NCI-H524 treated with DMSO at 0.1 percent for 48 hours (cell line): ENCODE results near the gene RRBP1.

ENCODE experiments used
- DNase-seq: peaks from one replicate; lab custom pipeline; 2025; lab: John Stamatoyannopoulos, UW

The RRBP1 gene

GRCh38 chr20:17621229-17621968 is 60.6 kb downstream of the RRBP1 start:
- DNase-seq = no peak

DNA sequence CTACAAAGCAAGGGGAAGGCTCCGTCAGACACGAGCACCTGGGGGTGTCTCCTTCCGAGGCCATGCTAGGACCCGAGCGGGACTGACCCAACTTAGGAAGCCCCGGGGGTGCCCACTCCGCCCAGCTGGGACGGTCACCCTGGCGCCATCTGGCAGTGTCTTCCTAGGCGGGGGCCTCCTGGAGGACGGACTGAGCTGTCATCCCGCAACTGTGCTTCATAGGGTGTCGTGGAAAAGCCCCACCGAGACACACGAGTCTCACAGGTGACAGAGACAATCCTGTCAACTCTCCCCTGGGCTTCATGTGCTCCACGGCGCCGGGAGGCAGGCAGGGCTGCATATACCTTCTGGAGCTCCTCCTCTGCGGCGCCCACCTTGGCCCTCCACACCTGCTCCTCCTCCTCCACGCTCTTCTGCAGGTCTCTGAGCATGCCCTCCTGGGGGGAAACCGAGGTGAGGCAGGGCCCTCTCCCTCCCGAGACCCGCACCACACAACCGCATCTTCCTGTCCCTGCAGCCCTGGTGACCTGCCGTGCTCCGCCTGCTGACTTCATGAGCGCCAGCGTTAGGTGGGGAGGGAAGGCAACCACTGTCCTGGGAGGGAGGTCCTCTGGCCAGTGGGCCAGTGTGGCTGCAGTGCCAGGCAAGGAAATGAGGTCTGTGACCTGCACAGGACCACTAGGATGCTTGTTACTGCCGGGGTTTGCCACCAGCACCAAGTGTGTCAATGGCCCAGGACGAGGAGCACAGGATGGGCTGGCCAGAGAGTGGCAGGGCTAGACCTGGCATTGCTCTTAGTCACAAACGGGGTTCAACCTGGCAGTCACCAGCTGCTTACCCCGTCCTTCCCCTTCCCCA is 61.4 kb downstream of the RRBP1 start:
- DNase-seq = no peak

GRCh38 chr20:17619351-17620093 is 62.5 kb downstream of the RRBP1 start:
- DNase-seq = no peak

GRCh38 chr20:17618673-17619013 is 63.4 kb downstream of the RRBP1 start:
- DNase-seq = no peak

DNA sequence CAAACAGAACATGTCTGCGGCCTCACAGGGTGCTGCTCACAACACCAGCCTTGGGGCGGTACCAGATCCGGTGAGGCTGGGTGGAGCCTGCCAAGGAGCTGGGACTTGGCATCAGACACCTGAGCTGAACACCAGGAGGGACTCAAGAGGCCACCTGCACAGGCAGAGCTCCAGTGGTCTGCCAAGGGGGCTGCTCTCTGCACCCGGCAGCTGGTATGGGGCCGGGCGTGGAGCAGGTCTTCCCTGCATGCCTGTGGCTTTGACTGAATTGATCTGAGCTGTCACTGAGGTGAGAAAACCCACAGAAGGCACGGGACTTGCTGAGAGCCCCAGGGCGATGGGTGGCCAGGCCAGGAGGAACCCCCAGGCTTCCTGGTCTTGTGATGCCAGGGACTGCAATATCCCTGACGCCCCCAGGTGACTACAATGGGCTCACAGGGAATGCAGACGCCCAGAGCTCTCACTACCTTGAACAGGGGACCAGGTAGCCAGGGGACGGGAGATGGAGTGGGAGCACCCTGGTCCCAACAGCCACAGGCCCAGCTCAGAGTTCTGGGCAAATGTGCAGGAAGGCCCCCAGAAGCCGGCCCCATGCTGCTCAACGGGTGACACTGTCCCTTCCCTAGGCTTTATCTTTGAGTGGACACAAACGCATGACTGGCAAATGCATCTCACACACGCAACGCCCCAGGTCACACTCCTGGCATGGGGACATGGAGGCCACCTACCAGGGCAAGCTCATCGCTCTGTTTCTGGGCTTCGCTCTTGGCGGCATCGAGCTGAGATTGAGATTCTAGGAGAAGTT is 64.0 kb downstream of the RRBP1 start:
- no peak for DNase-seq

GRCh38 chr20:17617212-17617867 is 64.7 kb downstream of the RRBP1 start:
- DNase-seq = no peak

GRCh38 chr20:17616480-17617211 is 65.4 kb downstream of the RRBP1 start:
- DNase-seq = no peak

DNA sequence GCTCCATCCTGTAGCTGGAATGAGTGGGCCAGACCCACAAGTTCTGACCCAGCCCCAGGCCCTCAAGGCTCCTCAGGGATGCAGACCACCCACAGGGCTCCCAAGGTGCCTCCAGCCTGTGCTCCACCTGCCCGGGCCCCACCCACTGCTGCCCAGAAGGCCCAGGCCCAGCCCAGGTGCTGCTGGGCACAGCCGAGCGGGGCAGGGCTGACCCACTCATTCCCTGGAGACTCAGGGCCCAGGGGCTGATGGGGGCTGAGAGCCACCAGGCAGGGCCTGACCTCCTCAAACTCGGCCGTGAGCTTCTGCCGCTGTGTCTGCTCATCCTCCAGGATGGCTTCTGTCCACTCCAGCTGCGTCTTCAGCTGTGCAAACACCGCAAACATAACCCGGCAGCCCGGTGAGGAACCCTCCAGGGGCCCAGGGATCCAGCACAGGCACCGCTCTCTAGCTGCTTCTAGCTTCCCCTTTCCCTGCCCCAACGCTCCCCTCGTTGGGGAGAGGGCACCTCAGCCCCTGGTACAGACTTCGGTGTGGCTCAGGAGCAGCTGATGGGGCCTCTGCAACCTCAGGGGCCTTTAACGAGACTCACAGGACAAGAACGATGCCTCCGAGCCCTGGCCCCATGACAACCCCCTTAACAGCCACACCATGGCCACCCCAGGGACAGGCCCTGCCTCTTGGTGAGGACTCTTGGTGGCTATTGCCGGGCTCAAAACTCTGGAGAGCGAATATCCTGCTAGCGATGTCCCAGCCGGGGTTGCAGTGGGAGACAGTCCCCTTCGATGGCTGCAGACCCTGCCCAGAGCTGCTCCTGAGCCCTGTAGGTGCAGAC is 66.2 kb downstream of the RRBP1 start:
- DNase-seq = no peak

DNA sequence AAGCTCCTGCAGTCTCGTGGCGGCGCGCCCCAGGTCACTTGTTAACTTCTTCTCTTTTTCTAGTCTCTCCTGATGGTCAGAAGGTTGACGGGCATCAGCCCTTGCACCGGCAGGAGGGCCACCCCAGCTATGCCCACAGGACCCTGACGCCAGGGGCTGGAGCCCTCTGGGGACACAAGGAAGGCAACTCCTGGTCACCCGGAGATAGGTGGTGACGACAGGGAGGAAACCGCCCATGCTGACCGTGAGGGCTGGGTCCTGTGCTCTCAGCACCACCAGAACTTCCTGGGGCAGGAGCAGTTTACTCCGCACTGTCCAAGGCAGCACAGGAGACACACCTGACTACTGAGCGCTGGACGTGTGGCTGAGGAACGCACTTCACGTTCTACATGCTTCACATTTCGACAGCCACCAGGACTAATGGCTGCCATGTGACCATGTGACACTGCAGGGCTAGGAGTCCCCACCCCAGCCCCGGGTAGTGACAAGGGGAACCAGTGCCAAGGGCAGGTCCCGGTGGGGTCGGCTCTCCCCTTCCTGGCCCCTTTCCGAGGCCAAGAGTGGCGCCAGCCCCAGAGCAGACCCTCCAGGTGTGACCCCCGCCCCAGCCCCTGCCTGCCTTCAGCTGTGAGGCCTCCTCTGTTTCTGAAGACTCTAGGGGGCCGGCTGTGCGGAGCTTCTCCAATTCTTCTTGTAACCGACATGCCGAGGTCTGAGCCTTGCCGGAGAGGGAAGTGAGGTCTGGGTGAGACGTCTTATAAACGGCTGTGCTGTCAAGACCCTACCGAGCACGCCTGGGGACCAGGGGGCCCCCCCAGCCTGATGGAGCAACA is 67.0 kb downstream of the RRBP1 start:
- no peak for DNase-seq

DNA sequence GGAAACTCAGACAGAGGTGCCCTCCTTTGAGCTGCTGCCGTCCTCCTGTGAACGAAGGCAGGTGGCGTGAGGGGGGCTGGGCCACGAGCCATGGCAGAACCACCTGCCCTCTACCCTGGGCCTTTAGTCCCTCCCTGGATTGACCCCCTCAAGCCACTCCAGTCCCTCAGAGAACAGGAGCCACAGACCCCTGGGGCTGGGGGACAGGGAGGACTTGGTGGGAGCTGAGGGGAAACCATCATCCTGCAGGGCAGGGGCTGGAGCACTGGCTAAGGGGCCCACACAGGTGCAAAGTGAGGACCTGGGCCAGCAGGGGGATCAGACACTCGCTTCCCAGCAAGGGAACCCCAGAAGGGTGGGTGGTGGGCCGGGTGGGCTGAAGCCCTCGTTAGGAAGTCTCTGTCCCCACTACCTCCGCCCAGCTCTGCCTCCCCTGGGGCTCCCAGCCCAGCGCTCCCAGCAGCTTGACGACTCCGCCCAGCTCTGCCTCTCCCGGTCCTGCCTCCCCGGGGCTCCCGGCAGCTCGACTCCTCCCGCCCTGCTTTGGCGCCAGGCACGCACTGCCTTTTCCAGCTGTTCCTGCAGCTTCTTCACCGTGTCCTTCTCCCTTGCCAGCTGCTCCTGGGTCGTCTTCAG is 67.7 kb downstream of the RRBP1 start:
- no peak for DNase-seq

GRCh38 chr20:17613328-17614175 is 68.5 kb downstream of the RRBP1 start:
- DNase-seq = no peak

GRCh38 chr20:17612992-17613327 is 69.1 kb downstream of the RRBP1 start:
- no peak for DNase-seq

GRCh38 chr20:17612287-17612991 is 69.6 kb downstream of the RRBP1 start:
- DNase-seq = no peak

- DNase-seq = no peak
Measured at GRCh38 chr20:17611540-17612286, 70.3 kb downstream of the RRBP1 start.

- no peak for DNase-seq
Measured at GRCh38 chr20:17611290-17611539, 70.8 kb downstream of the RRBP1 start.

DNA sequence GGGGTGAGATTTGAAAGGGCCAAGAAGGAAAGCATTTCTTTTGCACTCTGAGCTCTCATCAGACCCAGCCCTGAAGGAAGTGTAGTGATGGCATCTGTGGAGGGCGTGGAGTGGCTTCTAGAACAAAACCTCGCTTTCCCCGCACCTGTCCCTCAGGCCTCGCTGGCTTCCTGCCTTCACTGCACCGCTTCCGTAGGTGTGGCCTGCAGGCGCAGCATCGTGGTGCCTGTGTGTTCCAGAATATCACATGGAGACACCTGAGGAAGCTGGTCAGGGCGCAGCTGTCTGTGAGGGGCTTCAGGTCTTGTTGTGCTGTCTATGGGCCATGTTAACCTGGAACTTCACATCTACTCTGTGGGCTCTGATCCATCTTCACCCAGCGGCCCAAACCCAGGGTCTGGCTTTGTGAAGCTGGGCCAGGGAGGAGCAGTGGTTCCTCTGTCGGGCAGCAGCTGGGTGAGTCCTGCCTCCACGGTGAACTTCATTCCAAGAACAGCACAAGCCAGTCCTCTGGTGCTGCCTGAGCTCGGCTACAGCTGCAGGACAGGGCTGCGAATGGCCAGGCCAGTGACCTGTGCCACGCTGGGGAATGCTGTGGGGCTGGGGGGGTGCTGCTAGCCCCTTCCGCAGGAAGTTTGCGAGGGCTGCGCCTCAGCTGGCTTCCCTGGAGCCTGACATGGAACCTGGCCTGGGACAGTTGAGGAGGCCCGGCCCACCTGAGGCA is 71.3 kb downstream of the RRBP1 start:
- no peak for DNase-seq
